ENCODE results near the gene MDK. TPM values are rescaled to one million over a fixed set of nuclear protein-coding genes. Genes with fewer than 3 reads are reported as not detected.
A peak's percentile ranks its signal among the peaks of the same experiment; 100 is the strongest.

The MDK gene
- total RNA-seq, 4 donors from 2014 or later = 5.0 to 25.0 (median 14.1) TPM

GRCh38 chr11:46380340-46381047, 975 bp upstream of the MDK start:
- TF ChIP-seq EP300 (IDR thresholded peaks at IDR 0.05) (no peak), CTCF (IDR thresholded peaks at IDR 0.05) (no peak), POLR2AphosphoS5 (IDR thresholded peaks at IDR 0.05) (no peak), POLR2A (IDR thresholded peaks at IDR 0.05) (no peak)
- peaks cover 51% of the 10 kb centered on the region for H3K27me3 ChIP-seq
- no peaks in the 10 kb centered on the region for H3K9me3 ChIP-seq
- peak; percentile 56 for ATAC-seq
- WGBS, 2 donors (ENCODE audit: low coverage in 1 of 2) = 0% methylated on average over 1 of the region's 45 CpGs; no CpG with 5 or more reads in 1 of the 2 donors
- H3K4me1 ChIP-seq = peaks cover 0 to 39% (median 10%) of the 10 kb centered on the region in 3 donors
- H3K4me3 ChIP-seq = peak overlapping the region; percentile 51 to 68
- peaks cover 0 to 28% of the 10 kb centered on the region in 2 donors for H3K36me3 ChIP-seq
- H3K27ac ChIP-seq = peak overlapping the region in 3 of 4 donors; percentile 63 to 81 (median 71)

- H3K4me1 ChIP-seq = peaks cover 0 to 39% (median 10%) of the 10 kb centered on the region in 3 donors
- H3K27me3 ChIP-seq = peaks cover 66% of the 10 kb centered on the region
- WGBS, 2 donors (ENCODE audit: low coverage in 1 of 2) = 0% methylated on average over 2 of the region's 66 CpGs; no CpG with 5 or more reads in 1 of the 2 donors
- no peaks in the 10 kb centered on the region for H3K9me3 ChIP-seq
- peak overlapping the region; percentile 51 to 68 for H3K4me3 ChIP-seq
- peak overlapping the region in 2 of 4 donors; percentile 71 to 81 for H3K27ac ChIP-seq
- peaks cover 0 to 13% of the 10 kb centered on the region in 2 donors for H3K36me3 ChIP-seq
- ATAC-seq = no peak
- TF ChIP-seq CTCF (IDR thresholded peaks at IDR 0.05) (no peak), EP300 (IDR thresholded peaks at IDR 0.05) (no peak), POLR2A (IDR thresholded peaks at IDR 0.05) (no peak)
Observed at GRCh38 chr11:46381819-46382645, 563 bp downstream of the MDK start.

GRCh38 chr11:46382646-46383403, 1.4 kb downstream of the MDK start:
- Histone ChIP-seq H3K9me3 (no peaks in the 10 kb centered on the region), H3K27me3 (peaks cover 74% of the 10 kb centered on the region), H3K4me3 (peak overlapping the region in 1 of 2 donors; percentile 68), H3K27ac (no peak overlapping the region), H3K36me3 (peaks cover 0 to 5% of the 10 kb centered on the region in 2 donors), H3K4me1 (peaks cover 0 to 39% (median 10%) of the 10 kb centered on the region in 3 donors)
- TF ChIP-seq POLR2A (IDR thresholded peaks at IDR 0.05) (no peak), CTCF (IDR thresholded peaks at IDR 0.05) (peak in 3 of 4 experiments; percentile 31 to 45 (median 34))
- ATAC-seq = no peak
- WGBS, 2 donors (ENCODE audit: low coverage in 1 of 2) = 31% methylated on average over 3 of the region's 18 CpGs; no CpG with 5 or more reads in 1 of the 2 donors

DNA sequence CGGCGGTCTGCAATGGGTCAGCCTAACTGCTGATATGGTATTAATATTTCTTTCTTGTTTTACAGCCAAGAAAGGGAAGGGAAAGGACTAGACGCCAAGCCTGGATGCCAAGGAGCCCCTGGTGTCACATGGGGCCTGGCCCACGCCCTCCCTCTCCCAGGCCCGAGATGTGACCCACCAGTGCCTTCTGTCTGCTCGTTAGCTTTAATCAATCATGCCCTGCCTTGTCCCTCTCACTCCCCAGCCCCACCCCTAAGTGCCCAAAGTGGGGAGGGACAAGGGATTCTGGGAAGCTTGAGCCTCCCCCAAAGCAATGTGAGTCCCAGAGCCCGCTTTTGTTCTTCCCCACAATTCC, 1.9 kb downstream of the MDK start:
- Histone ChIP-seq H3K4me1 (peaks cover 0 to 39% (median 10%) of the 10 kb centered on the region in 3 donors), H3K9me3 (no peaks in the 10 kb centered on the region), H3K27ac (no peak overlapping the region), H3K27me3 (peaks cover 80% of the 10 kb centered on the region), H3K4me3 (no peak overlapping the region), H3K36me3 (no peaks in the 10 kb centered on the region)
- 63 to 84% methylated on average over 2 to 3 of the region's 7 CpGs for WGBS, 2 donors (ENCODE audit: low coverage in 1 of 2)
- TF ChIP-seq POLR2A (IDR thresholded peaks at IDR 0.05) = no peak
- TF ChIP-seq POLR2AphosphoS5 (IDR thresholded peaks at IDR 0.05) = no peak
- TF ChIP-seq CTCF (IDR thresholded peaks at IDR 0.05) = no peak
- no peak for TF ChIP-seq EP300 (IDR thresholded peaks at IDR 0.05)
- no peak for ATAC-seq

Measured in gastroesophageal sphincter (tissue), 4 donors.